Right atrium auricular region (tissue), 2 donors: ENCODE data around the gene ANTXR1. TPM values are rescaled to one million over a fixed set of nuclear protein-coding genes. Genes with fewer than 3 reads are reported as not detected.

Experiments used
- DNase-seq: peaks from one replicate; pipeline ENCODE4 v3.0.0-alpha.2; 2019; ENCODE audit warnings: low spot score
- H3K27ac ChIP-seq, 2 donors: fragments of 200-600 bp; sonication (generic); 1 replicate in 1 of 2; 2 replicates in 1 of 2; pipeline ENCODE4 v1.5.1; 2016 to 2019
- H3K27me3 ChIP-seq, 2 donors: fragments of 200-600 bp; sonication (generic); one replicate each; pipeline versions ENCODE4 v1.5.1 to v1.6.0; 2017 to 2019
- H3K36me3 ChIP-seq: fragments of 200-600 bp; sonication (generic); one replicate; pipeline ENCODE4 v1.5.1; 2016
- H3K4me1 ChIP-seq, 2 donors: fragments of 200-600 bp; sonication (generic); one replicate each; pipeline versions ENCODE4 v1.5.1 to v1.6.0; 2017 to 2019
- H3K4me3 ChIP-seq, 2 donors: fragments of 200-600 bp; sonication (generic); 1 replicate in 1 of 2; 2 replicates in 1 of 2; pipeline ENCODE4 v1.5.1; 2017 to 2019; ENCODE audit warnings: mild to moderate bottlenecking in 1 of 2, moderate library complexity in 1 of 2
- H3K9me3 ChIP-seq, 2 donors: fragments of 200-600 bp; sonication (generic); one replicate each; pipeline ENCODE4 v1.5.1; 2019
- total RNA-seq, 2 donors: library from RNA; depleted of rRNA; stranded (reverse); fragments of >200 nt; gene quantifications; one replicate each; pipeline ENCODE4 v1.1.0, GENCODE V29; 2016
- TF ChIP-seq, protein P1 (sequence below), 2 donors: fragments of 200-600 bp; sonication (generic); IDR thresholded peaks; one replicate each; pipeline ENCODE4 v1.5.1; 2019; ENCODE audit warnings: antibody characterized with exemption in 2 of 2

ANTXR1 gene
- total RNA-seq, 2 donors from 2014 or later, result 27.3 to 52.2 TPM

DNA sequence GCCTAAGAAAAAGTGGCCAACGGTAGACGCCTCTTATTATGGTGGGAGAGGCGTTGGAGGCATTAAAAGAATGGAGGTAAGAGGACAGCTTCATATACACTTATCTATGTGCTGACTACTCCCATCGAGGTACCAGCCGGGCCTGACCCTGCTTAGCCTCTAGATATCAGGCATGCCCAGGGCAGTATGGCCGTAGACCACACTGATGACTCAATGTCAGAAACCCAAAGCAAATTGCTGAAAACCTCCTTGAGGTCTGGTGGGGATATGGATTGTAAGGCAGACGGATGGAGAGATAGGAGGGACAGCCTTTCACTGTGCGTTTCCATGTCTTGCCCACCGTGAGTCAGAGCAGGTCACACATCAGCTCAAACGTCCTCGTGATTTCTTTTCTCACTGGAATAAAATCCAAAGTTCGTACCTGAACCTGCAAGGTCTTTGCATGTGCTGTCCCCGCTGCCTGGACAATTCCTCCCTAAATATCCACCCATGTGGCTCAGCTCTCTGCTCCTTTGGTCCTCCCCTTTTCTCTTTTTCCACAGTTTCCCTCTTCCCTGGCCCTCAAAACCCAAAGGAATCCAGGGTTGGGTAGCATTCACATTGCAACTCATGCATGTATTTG is 168.9 kb downstream of the ANTXR1 start:
- TF ChIP-seq, protein P1, sequence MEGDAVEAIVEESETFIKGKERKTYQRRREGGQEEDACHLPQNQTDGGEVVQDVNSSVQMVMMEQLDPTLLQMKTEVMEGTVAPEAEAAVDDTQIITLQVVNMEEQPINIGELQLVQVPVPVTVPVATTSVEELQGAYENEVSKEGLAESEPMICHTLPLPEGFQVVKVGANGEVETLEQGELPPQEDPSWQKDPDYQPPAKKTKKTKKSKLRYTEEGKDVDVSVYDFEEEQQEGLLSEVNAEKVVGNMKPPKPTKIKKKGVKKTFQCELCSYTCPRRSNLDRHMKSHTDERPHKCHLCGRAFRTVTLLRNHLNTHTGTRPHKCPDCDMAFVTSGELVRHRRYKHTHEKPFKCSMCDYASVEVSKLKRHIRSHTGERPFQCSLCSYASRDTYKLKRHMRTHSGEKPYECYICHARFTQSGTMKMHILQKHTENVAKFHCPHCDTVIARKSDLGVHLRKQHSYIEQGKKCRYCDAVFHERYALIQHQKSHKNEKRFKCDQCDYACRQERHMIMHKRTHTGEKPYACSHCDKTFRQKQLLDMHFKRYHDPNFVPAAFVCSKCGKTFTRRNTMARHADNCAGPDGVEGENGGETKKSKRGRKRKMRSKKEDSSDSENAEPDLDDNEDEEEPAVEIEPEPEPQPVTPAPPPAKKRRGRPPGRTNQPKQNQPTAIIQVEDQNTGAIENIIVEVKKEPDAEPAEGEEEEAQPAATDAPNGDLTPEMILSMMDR (IDR thresholded peaks at IDR 0.05), result no peak
- no peak overlapping the region for H3K27ac ChIP-seq
- H3K9me3 ChIP-seq, result no peaks in the 10 kb centered on the region
- no peaks in the 10 kb centered on the region for H3K27me3 ChIP-seq
- no peak for DNase-seq
- H3K36me3 ChIP-seq, result peaks cover 8% of the 10 kb centered on the region
- H3K4me1 ChIP-seq, result peaks cover 0 to 16% of the 10 kb centered on the region in 2 donors
- no peak overlapping the region for H3K4me3 ChIP-seq

DNA sequence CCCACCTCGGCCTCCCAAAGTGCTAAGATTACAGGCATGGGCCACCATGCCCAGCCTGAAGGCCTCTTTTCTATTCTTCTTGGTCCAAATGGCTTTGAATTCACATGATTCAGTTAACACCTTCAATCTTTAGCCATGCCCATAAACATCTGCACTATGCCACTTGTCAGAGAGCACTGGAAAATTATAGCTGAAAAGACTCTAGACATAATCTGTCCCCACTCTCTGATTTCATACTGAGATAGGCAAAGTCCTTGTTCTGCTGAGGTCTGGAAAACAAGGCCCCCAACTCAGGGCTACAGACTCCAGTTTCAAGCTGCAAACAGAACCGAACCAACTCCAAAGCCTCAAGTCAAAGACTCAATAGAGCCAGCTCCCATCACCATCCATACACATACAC is 170.7 kb downstream of the ANTXR1 start:
- no peaks in the 10 kb centered on the region for H3K9me3 ChIP-seq
- H3K4me3 ChIP-seq, result no peak overlapping the region
- H3K36me3 ChIP-seq, result peaks cover 8% of the 10 kb centered on the region
- TF ChIP-seq, protein P1 (IDR thresholded peaks at IDR 0.05), result no peak
- no peaks in the 10 kb centered on the region for H3K27me3 ChIP-seq
- H3K27ac ChIP-seq, result no peak overlapping the region
- no peak for DNase-seq
- no peaks in the 10 kb centered on the region for H3K4me1 ChIP-seq

DNA sequence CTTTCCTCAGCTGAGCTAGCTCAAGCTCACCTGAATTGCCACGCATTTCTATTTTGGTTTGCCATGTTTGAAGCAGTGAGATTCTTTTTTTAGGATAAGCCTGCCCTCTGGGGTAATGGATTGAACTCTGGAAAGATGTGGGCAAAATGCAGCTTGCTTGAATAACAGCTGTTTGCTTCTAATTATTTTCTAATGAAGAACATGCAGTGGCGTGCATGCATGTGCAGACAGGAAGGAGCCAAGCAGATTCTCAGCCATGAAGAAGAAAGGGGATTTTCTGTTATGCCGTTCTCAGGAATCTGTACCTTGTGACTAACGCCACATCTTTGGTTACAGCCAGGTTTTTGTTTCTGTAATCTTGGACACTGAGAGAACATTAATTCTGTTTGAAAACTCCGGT is 171.2 kb downstream of the ANTXR1 start:
- peaks cover 8% of the 10 kb centered on the region for H3K36me3 ChIP-seq
- no peaks in the 10 kb centered on the region for H3K9me3 ChIP-seq
- H3K4me3 ChIP-seq, result no peak overlapping the region
- H3K27me3 ChIP-seq, result no peaks in the 10 kb centered on the region
- DNase-seq, result no peak
- H3K27ac ChIP-seq, result no peak overlapping the region
- no peaks in the 10 kb centered on the region for H3K4me1 ChIP-seq
- TF ChIP-seq, protein P1 (IDR thresholded peaks at IDR 0.05), result no peak

DNA sequence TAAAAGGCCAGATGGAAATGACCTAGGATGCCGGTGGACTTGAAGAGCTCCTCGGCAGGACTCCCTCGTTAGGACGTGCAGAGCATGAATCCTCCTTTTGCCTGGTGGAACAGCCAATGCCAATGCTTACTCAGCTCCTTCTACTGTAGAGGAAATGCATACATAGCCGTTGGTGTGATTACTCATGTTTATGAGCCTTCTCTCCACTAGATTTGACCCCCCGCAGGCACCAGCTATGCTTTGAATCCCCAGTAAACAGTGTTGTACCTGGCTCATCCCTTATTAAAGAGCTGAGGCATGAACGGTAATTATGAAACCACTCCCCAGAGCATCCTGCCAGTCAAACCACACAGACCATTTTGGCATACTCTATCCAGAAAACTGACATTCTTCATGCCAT is 172.8 kb downstream of the ANTXR1 start:
- H3K27ac ChIP-seq, result no peak overlapping the region
- H3K4me3 ChIP-seq, result no peak overlapping the region
- H3K27me3 ChIP-seq, result no peaks in the 10 kb centered on the region
- H3K36me3 ChIP-seq, result peaks cover 8% of the 10 kb centered on the region
- H3K4me1 ChIP-seq, result no peaks in the 10 kb centered on the region
- no peaks in the 10 kb centered on the region for H3K9me3 ChIP-seq
- TF ChIP-seq, protein P1 (IDR thresholded peaks at IDR 0.05), result no peak
- no peak for DNase-seq

DNA sequence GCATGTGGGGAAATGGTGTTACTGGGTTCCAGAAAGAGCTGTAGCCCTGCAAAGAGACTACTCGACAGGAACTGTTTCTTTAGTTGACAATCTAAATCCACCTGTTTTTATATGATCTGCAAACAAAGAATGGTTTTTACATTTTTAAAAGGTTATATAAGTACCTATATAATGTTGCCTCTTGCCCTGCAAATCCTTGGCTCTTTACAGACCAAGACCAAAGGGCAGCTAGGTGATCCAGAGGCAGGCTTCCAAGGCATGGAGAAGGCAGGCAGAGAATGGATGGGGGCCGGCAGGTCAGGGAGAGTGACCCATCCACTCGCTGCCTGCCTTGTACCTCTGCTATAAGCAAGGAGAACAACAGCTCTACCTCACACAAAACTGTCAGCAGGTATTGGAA is 173.6 kb downstream of the ANTXR1 start:
- TF ChIP-seq, protein P1 (IDR thresholded peaks at IDR 0.05), result no peak
- H3K9me3 ChIP-seq, result no peaks in the 10 kb centered on the region
- H3K27ac ChIP-seq, result no peak overlapping the region
- peaks cover 8% of the 10 kb centered on the region for H3K36me3 ChIP-seq
- no peaks in the 10 kb centered on the region for H3K27me3 ChIP-seq
- H3K4me3 ChIP-seq, result no peak overlapping the region
- no peaks in the 10 kb centered on the region for H3K4me1 ChIP-seq
- no peak for DNase-seq
